GM10847 (cell line): Measurements from ENCODE around the gene PKLR.

ENCODE experiments used
- POLR2A ChIP-seq: IDR thresholded peaks from 2 replicates; pipeline ENCODE4 v1.6.1; 2011; ENCODE audit not compliant: insufficient read length; ENCODE audit errors: extremely low read depth

The PKLR gene

DNA sequence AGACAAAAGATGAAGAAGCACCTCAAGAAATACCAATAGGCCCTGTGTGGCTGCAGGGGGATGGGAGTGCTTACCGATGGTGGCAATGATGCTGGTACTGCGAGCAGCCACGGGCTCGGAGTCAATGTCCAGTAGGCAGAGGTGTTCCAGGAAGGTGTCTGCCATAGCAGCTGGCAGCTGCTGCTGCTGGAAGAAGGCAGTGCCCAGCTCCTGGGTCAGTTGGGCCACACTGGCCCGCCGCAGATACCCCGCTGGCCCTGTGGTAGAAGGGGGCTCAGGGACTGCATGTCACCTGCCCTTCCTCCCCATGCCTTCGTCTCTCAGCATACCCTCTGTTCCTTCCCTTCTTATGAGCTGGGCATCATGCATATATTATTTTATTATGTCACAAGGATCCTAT lies 1.2 kb downstream of the PKLR start:
- TF ChIP-seq POLR2A = no peak

DNA sequence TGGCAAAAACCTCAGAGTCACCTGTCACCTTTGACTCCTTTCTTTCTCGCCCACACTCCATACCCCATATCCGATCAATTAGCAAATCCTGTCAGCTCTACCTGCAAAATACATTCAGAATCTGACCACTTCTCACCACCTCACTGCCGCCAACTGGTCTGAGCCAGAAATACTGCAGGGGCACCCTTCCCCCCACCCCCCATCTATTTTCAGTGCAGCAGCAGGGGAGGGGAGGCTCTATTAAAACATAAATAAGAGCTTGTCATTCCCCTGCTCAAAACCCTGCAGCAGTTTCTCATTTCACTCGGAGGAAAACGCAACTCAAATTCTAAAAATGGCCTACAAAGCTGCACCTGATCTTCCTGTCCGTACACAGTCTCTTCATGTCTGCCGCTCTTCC lies 3.9 kb downstream of the PKLR start:
- no peak for TF ChIP-seq POLR2A

DNA sequence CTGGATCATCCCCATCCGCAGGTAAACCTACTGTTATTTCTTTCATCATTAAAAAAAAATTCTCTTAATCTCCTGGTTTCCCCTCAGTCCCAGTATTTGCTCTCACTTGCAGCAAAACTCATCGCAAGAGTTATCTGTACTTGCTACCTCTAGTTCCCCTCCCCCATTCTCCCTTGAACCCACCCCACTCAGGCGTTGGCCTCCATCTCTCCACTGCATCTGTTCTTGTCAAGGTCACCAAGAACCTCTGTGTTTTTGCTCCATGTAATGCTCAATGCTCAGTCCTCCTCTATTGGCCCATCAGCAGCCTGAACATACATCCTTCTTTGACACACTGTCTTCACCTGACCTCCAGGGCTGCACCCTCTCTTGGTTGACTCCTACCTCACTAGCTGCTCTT lies 4.6 kb downstream of the PKLR start:
- no peak for TF ChIP-seq POLR2A

DNA sequence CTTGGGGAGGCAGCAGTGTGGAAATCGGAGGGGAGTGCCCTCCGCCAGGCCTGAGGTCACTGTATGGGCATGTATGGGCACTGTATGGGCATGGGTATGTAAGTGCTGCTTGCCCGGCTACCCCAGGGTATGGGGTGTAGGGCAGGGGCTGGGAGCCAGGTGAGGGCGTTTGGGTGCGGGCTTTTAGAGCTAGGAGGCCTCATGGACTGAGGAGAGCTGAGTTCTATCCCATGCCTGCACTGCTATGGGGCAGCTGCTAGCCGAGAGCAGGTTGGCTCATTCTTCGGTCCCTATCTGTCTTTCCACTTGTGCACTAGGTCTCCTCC lies 5.3 kb downstream of the PKLR start:
- TF ChIP-seq POLR2A = no peak

DNA sequence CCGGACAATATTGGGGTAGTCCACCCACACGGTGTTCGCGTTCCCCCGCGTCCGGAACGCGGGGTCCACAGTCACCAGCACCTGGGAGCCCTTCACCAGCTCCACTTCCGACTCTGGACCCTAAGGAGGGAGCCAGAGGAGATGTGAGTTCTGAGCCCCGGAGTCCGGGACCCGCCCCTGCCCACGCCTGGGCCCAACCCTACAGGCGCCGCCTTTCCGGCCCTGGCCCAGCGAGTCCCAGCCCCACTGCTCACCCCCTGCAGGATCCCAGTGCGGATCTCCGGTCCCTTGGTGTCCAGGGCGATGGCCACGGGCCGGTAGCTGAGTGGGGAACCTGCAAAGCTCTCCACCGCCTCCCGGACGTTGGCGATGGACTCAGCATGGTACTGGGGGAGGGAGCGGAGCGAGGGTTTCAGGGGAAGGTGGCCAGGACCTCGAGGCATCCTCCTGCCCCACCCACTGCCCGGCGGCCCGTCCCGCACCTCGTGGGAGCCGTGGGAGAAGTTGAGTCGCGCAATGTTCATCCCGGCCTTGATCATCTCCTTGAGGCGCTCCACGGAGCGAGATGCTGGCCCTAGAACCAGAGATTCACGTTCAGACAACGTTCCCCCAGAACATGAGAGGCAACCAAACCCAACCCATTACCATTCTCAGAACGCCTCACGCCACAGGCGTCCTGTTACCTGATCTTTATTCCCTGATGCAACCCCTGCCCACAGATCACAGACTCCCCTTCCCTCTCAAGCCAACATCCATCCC lies 5.9 kb downstream of the PKLR start:
- no peak for TF ChIP-seq POLR2A

DNA sequence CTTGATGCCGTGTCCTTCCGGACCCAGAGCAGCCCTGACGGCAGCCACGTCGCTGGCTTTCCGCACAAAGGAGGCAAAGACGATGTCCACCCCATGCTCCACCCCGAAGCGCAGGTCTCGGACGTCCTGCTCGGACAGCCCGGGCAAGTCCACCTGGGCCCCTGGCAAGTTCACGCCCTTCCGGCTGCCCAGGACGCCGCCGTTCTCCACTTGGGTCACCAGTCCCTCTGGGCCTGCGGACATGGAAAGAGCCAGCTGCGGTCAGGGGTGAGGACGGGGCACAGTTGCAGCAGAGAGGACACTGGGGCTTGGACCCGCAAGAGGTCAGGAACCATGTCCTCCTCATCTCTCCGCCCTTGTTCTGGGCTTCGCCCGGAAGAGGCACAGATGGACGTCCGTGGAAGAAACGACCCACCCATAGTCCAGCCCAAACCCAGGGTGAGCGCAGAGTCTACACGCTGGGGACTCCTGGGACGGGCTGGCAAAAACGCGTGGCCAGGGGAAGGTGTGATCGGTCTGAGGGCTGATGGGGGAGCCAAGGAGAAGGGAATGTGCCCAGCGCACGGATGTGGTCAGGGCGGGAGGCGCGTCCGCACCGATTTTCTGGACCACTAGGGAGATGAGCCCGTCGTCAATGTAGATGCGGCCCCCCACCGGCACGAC lies 6.6 kb downstream of the PKLR start:
- TF ChIP-seq POLR2A = no peak

- TF ChIP-seq POLR2A = no peak
These were observed 8.0 kb downstream of the PKLR start for GRCh38 chr1:155293086-155293749.

DNA sequence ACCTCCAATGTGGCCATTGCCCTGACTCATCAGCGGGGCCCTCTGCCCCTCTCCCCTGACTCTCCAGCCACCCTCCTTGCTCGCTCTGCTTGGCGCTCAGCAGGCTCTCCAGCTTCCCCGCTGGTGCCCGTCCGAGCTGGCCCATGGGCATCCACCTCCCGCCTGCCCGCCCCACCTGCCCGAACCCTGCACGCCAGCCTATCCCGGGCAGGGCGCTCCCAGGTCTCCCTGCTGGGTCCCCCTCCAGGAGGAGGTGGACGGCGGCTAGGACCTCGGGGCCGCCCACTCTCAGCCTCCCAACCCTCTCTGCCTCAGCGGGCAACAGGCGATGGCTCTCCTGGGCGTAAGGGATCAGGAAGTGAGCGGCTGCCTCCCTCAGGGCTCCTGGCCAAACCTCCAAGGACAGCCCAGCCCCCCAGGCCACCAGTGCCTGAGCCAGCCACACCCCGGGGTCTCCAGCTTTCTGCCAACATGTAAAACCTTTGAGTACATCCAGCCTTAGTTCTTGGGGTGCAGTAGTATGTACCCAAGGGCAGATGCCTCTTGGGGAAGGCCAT lies 13.2 kb downstream of the PKLR start:
- no peak for TF ChIP-seq POLR2A

- TF ChIP-seq POLR2A = no peak
These were observed 14.7 kb downstream of the PKLR start for GRCh38 chr1:155286544-155286943.

GRCh38 chr1:155285631-155286044 lies 15.6 kb downstream of the PKLR start:
- TF ChIP-seq POLR2A = no peak

DNA sequence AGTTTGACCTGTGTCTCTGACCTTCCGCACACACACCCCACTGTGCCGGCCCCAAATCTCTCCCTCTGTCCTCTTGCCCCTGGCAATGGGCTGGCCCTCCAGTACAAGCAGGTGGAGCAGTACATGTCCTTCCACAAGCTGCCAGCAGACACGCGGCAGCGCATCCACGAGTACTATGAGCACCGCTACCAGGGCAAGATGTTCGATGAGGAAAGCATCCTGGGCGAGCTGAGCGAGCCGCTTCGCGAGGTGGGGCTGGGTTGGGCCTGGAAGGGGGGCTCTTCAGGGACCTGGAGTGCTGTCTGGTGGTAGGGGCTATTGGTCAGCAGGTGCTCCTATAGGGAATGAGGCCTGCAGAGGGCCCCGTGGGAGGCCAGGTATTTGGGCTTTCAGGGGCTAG lies 16.2 kb downstream of the PKLR start:
- TF ChIP-seq POLR2A = no peak

DNA sequence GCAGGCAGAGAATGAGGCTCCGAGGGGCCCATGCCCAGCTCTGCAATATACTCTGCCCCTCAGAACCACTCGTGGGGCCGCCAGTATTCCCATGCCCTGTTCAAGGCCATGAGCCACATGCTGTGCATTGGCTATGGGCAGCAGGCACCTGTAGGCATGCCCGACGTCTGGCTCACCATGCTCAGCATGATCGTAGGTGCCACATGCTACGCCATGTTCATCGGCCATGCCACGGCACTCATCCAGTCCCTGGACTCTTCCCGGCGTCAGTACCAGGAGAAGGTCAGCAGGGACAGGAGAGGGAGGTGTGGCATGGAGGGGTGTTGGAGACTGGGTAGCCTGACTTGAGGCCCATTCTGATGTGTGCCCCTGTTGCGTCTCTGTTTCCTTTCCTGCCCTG lies 16.8 kb downstream of the PKLR start:
- TF ChIP-seq POLR2A = no peak

GRCh38 chr1:155282488-155283091 lies 18.6 kb downstream of the PKLR start:
- TF ChIP-seq POLR2A = no peak

DNA sequence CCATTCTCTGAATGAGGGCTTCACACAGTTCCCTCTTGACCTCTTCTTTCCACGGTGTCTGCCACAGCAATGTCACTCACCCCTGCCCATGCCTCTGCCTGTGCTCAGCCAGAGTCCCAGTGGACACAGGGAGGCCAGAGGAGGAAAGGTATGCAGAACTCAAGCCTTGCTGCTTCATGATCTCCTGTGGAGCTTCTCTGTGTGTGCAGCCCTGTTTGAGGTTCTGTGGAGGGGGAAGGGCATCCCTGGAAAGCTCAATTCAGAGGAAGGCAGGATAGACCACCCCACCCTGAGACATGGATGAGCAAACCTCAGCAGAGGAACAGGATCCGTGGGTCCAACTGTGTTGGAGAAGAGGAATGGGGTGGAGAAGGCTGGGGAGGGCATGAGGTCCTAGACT lies 22.0 kb downstream of the PKLR start:
- no peak for TF ChIP-seq POLR2A

GRCh38 chr1:155278689-155279160 lies 22.5 kb downstream of the PKLR start:
- no peak for TF ChIP-seq POLR2A
